ENCODE results near the gene BOK. TPM values are rescaled to one million over a fixed set of nuclear protein-coding genes. Genes with fewer than 3 reads are reported as not detected.

BOK gene
- total RNA-seq, 1 donor from 2014 or later, result 56.4 TPM

GRCh38 chr2:241559323-241560161 is 997 bp downstream of the BOK start:
- peak overlapping the region; percentile 69 for H3K4me3 ChIP-seq
- H3K27me3 ChIP-seq, result no peaks in the 10 kb centered on the region
- peaks cover 4% of the 10 kb centered on the region for H3K36me3 ChIP-seq
- DNase-seq (peak; percentile 80), ATAC-seq (peak; percentile 65)
- H3K9me3 ChIP-seq, result no peaks in the 10 kb centered on the region
- H3K27ac ChIP-seq, result peak overlapping the region; percentile 66
- peaks cover 33% of the 10 kb centered on the region for H3K4me1 ChIP-seq
- TF ChIP-seq CTCF (IDR thresholded peaks at IDR 0.05), result no peak
- intact Hi-C loops (cut with DNase I), result no loop called here

- Histone ChIP-seq H3K27ac (no peak overlapping the region), H3K9me3 (no peaks in the 10 kb centered on the region), H3K36me3 (peaks cover 4% of the 10 kb centered on the region), H3K4me3 (peak overlapping the region; percentile 69), H3K27me3 (no peaks in the 10 kb centered on the region), H3K4me1 (peaks cover 33% of the 10 kb centered on the region)
- no peak for ATAC-seq
- no peak for TF ChIP-seq CTCF (IDR thresholded peaks at IDR 0.05)
- DNase-seq, result no peak
- intact Hi-C loops (cut with DNase I), result no loop called here
These were observed 1.8 kb downstream of the BOK start for GRCh38 chr2:241560162-241560882.

- no peak overlapping the region for H3K27ac ChIP-seq
- intact Hi-C loops (cut with DNase I), result no loop called here
- no peaks in the 10 kb centered on the region for H3K9me3 ChIP-seq
- TF ChIP-seq CTCF (IDR thresholded peaks at IDR 0.05), result no peak
- no peak for ATAC-seq
- H3K27me3 ChIP-seq, result no peaks in the 10 kb centered on the region
- H3K4me1 ChIP-seq, result peaks cover 31% of the 10 kb centered on the region
- peak overlapping the region; percentile 69 for H3K4me3 ChIP-seq
- peaks cover 4% of the 10 kb centered on the region for H3K36me3 ChIP-seq
- peak; percentile 59 for DNase-seq
These were observed 2.4 kb downstream of the BOK start for GRCh38 chr2:241560883-241561474.

GRCh38 chr2:241561832-241562231 is 3.3 kb downstream of the BOK start:
- Histone ChIP-seq H3K27ac (no peak overlapping the region), H3K4me1 (peaks cover 31% of the 10 kb centered on the region), H3K27me3 (no peaks in the 10 kb centered on the region), H3K4me3 (no peak overlapping the region), H3K9me3 (no peaks in the 10 kb centered on the region), H3K36me3 (peaks cover 4% of the 10 kb centered on the region)
- intact Hi-C loops (cut with DNase I), result no loop called here
- DNase-seq (peak; percentile 88), ATAC-seq (peak; percentile 56)
- TF ChIP-seq CTCF (IDR thresholded peaks at IDR 0.05), result no peak

GRCh38 chr2:241562269-241562891 is 3.8 kb downstream of the BOK start:
- no peak for TF ChIP-seq CTCF (IDR thresholded peaks at IDR 0.05)
- ATAC-seq, result no peak
- H3K36me3 ChIP-seq, result peaks cover 5% of the 10 kb centered on the region
- intact Hi-C loops (cut with DNase I), result no loop called here
- H3K4me1 ChIP-seq, result peaks cover 31% of the 10 kb centered on the region
- no peaks in the 10 kb centered on the region for H3K9me3 ChIP-seq
- no peak overlapping the region for H3K4me3 ChIP-seq
- peak; percentile 65 for DNase-seq
- H3K27me3 ChIP-seq, result no peaks in the 10 kb centered on the region
- H3K27ac ChIP-seq, result no peak overlapping the region

Data from upper lobe of right lung (tissue), 1 donor.